ENCODE measurements around the gene ALDH1A2. TPM values are rescaled to one million over a fixed set of nuclear protein-coding genes. Genes with fewer than 3 reads are reported as not detected.
A peak's percentile ranks its signal among the peaks of the same experiment; 100 is the strongest.

The ALDH1A2 gene
- total RNA-seq, 1 experiment from 2014 or later = 0.22 TPM

DNA sequence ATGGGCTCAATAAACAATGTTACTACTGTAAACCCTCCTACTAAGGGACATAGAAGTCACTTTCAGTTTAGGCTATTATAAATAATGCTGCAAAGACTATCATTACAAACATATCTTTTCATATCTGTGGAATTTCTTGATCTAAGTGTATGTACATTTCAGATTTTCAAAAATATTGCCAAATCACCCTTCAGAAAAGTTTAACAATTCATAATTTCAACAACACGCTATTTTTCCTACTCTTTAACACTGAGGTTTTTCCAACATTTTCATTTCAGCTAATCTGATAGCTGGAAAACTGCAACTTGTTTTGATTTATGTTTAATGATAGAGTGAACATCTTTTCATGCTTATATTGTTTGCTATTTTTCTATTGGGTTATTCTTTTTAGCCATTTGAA lies 69.0 kb downstream of the ALDH1A2 start:
- Histone ChIP-seq H3K36me3 (ENCODE audit: low read depth, low read length) (no peaks in the 10 kb centered on the region), H3K9me2 (replicated peaks; ENCODE audit: low read length) (no peaks in the 10 kb centered on the region), H3K4me3 (ENCODE audit: low read length) (no peak overlapping the region), H3K9ac (ENCODE audit: low read length) (no peak overlapping the region), H3F3A (ENCODE audit: low read length, unreplicated experiment) (no peaks in the 10 kb centered on the region), H3K9me3 (ENCODE audit: low read length) (no peaks in the 10 kb centered on the region), H3K4me2 (ENCODE audit: low read length) (no peak overlapping the region), H4K20me1 (ENCODE audit: low read length) (no peaks in the 10 kb centered on the region), H3K4me1 (ENCODE audit: insufficient read depth, low read length) (peaks cover 9% of the 10 kb centered on the region), H3K79me2 (ENCODE audit: low read length) (no peaks in the 10 kb centered on the region), H3K27me3 (ENCODE audit: low read length) (0 out of 2 replicates have a peak, but pooled peaks cover 9% of the 10 kb centered on the region), H2AFZ (ENCODE audit: low read length) (no peak overlapping the region), H3K27ac (ENCODE audit: low read length) (no peak overlapping the region)
- ATAC-seq (no peak), DNase-seq (no peak)
- TF ChIP-seq EZH2phosphoT487 (IDR thresholded peaks at IDR 0.05; ENCODE audit: borderline replicate concordance, low read length) = no peak
- TF ChIP-seq EZH2 (IDR thresholded peaks at IDR 0.05; ENCODE audit: low read length, unreplicated experiment) = no peak
- TF ChIP-seq, protein P1, sequence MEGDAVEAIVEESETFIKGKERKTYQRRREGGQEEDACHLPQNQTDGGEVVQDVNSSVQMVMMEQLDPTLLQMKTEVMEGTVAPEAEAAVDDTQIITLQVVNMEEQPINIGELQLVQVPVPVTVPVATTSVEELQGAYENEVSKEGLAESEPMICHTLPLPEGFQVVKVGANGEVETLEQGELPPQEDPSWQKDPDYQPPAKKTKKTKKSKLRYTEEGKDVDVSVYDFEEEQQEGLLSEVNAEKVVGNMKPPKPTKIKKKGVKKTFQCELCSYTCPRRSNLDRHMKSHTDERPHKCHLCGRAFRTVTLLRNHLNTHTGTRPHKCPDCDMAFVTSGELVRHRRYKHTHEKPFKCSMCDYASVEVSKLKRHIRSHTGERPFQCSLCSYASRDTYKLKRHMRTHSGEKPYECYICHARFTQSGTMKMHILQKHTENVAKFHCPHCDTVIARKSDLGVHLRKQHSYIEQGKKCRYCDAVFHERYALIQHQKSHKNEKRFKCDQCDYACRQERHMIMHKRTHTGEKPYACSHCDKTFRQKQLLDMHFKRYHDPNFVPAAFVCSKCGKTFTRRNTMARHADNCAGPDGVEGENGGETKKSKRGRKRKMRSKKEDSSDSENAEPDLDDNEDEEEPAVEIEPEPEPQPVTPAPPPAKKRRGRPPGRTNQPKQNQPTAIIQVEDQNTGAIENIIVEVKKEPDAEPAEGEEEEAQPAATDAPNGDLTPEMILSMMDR (conservative IDR thresholded peaks at IDR 0.05; ENCODE audit: low read depth, low read length) = no peak
- ChIA-PET CTCF (no interaction called here), POLR2A (ENCODE audit: unreplicated experiment) (no interaction called here)
- intact Hi-C loops (cut with micrococcal nuclease) = no loop called here
- no TSS peak for BruUV-seq (replicated peaks)

DNA sequence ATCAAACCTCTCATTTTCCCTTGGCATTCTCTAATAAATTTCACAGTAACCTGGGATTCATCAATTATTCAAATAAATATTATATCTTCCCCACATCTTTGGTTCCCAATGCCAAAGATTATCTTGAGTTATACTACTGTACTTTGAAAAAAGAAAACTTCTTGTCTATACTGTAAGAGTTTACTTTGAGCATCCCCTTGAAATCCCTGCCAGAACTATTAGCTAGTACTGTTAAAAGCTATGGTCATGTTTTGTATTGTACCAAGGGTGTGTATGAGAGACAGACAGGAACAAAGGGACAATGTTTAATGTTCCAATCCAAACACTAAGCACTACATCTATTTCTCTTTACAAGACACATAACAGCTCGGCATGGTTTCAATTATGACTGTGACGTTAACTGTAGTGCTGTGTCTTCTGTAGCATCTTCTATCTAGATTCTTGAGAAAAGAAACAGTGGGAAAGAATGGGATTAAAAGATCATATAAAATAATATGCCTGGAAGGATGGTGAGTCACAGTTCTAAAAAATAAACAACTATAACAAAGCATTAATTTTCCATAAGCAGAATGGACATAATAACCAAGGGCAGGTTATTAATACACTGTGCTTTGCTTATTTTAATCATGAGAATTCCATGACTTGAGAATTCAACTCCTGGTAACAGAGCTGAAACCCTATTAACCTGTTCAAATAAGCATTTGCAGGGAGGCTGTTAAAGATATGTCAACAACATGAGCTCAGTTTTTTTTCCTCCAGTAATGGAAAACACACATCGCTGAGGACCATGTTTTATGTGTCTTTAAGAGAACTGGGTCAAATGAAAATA lies 71.1 kb downstream of the ALDH1A2 start:
- no peaks in the 10 kb centered on the region for H3K36me3 ChIP-seq (ENCODE audit: low read depth, low read length)
- CTCF ChIA-PET = interaction anchor here (0.8 kb wide), 1 partner anchor 72 kb away, joined by 5 read pairs; no protein-coding TSS in a partner anchor

More for the DNA sequence above, 71.1 kb downstream of the ALDH1A2 start:
- no peaks in the 10 kb centered on the region for H3K9me2 ChIP-seq (replicated peaks; ENCODE audit: low read length)
- no peaks in the 10 kb centered on the region for H3K9me3 ChIP-seq (ENCODE audit: low read length)
- H3K9ac ChIP-seq (ENCODE audit: low read length) = no peak overlapping the region
- POLR2A ChIA-PET (ENCODE audit: unreplicated experiment) = interaction anchor here (0.7 kb wide), 1 partner anchor 21 kb away, joined by 6 read pairs; no protein-coding TSS in a partner anchor
- H3F3A ChIP-seq (ENCODE audit: low read length, unreplicated experiment) = no peaks in the 10 kb centered on the region
- intact Hi-C loops (cut with micrococcal nuclease) = no loop called here
- H4K20me1 ChIP-seq (ENCODE audit: low read length) = no peaks in the 10 kb centered on the region
- DNase-seq (peak; percentile 6), ATAC-seq (peak; percentile 87)
- no TSS peak for BruUV-seq (replicated peaks)
- TF ChIP-seq EZH2 (IDR thresholded peaks at IDR 0.05; ENCODE audit: low read length, unreplicated experiment) (no peak), EZH2phosphoT487 (IDR thresholded peaks at IDR 0.05; ENCODE audit: borderline replicate concordance, low read length) (no peak)
- TF ChIP-seq, protein P1 (conservative IDR thresholded peaks at IDR 0.05; ENCODE audit: low read depth, low read length) = no peak
- 0 out of 2 replicates have a peak, but pooled peaks cover 9% of the 10 kb centered on the region for H3K27me3 ChIP-seq (ENCODE audit: low read length)
- no peak overlapping the region for H3K27ac ChIP-seq (ENCODE audit: low read length)
- no peak overlapping the region for H2AFZ ChIP-seq (ENCODE audit: low read length)
- no peaks in the 10 kb centered on the region for H3K79me2 ChIP-seq (ENCODE audit: low read length)
- H3K4me1 ChIP-seq (ENCODE audit: insufficient read depth, low read length) = peaks cover 9% of the 10 kb centered on the region
- no peak overlapping the region for H3K4me3 ChIP-seq (ENCODE audit: low read length)
- no peak overlapping the region for H3K4me2 ChIP-seq (ENCODE audit: low read length)

All from PC-3 (cell line).